WTC11 (cell line): ENCODE data around the gene ZFP36L1.

Source experiments
- CTCF ChIP-seq: fragments of 200-600 bp; IDR thresholded peaks from 2 replicates; pipeline ENCODE4 v1.8.0; 2022; ENCODE audit warnings: antibody characterized with exemption
- ELF4 ChIP-seq: sonication (generic); formaldehyde crosslinking; IDR thresholded peaks from 2 replicates; pipeline ENCODE4 v1.8.1; 2022; ENCODE audit warnings: low read depth, mild to moderate bottlenecking, moderate library complexity, missing genetic modification reagents
- EMX1 ChIP-seq: fragments of 250-450 bp; sonication (Bioruptor Pico); IDR thresholded peaks from 2 replicates; pipeline ENCODE4 v1.8.0; 2021; ENCODE audit warnings: mild to moderate bottlenecking
- ESRRA ChIP-seq: sonication (generic); formaldehyde crosslinking; IDR thresholded peaks from 2 replicates; pipeline ENCODE4 v1.8.1; 2022; ENCODE audit warnings: mild to moderate bottlenecking, missing genetic modification reagents, borderline replicate concordance
- FOXK1 ChIP-seq: sonication (generic); formaldehyde crosslinking; IDR thresholded peaks from 2 replicates; pipeline ENCODE4 v1.8.0; 2022; ENCODE audit warnings: mild to moderate bottlenecking, moderate library complexity, missing genetic modification reagents
- PRDM15 ChIP-seq: sonication (generic); formaldehyde crosslinking; IDR thresholded peaks from 2 replicates; pipeline ENCODE4 v1.8.0; 2022; ENCODE audit warnings: missing genetic modification reagents
- SP1 ChIP-seq: sonication (generic); formaldehyde crosslinking; conservative IDR thresholded peaks from 2 replicates; pipeline ENCODE4 v1.8.1; 2022; ENCODE audit warnings: missing genetic modification reagents
- TEAD4 ChIP-seq: sonication (generic); formaldehyde crosslinking; IDR thresholded peaks from 2 replicates; pipeline ENCODE4 v1.8.0; 2022; ENCODE audit warnings: mild to moderate bottlenecking, missing genetic modification reagents

GRCh38 chr14:68813318-68813838, 20.5 kb upstream of the ZFP36L1 start:
- no peak for TF ChIP-seq CTCF
- no peak for TF ChIP-seq PRDM15 (CRISPR knock-in tag)
- TF ChIP-seq EMX1 = no peak
- no peak for TF ChIP-seq TEAD4 (CRISPR knock-in tag)
- no peak for TF ChIP-seq ELF4 (CRISPR knock-in tag)
- TF ChIP-seq FOXK1 (CRISPR knock-in tag) = no peak
- TF ChIP-seq SP1 (CRISPR knock-in tag) = no peak
- TF ChIP-seq ESRRA (CRISPR knock-in tag) = no peak
